GM21825 (cell line): Measurements from ENCODE around the gene MEPCE.

ENCODE experiments used
- ATAC-seq: cut with Tn5 transposase; IDR thresholded peaks from one replicate; pipeline ENCODE4 v1.9.1; 2021; ENCODE audit warnings: mild to moderate bottlenecking, moderate library complexity; ENCODE audit not compliant: unreplicated experiment

Gene MEPCE

GRCh38 chr7:100457033-100457432 is 27.4 kb downstream of the MEPCE start:
- ATAC-seq = no peak

- no peak for ATAC-seq
Observed at GRCh38 chr7:100464210-100464660, 34.6 kb downstream of the MEPCE start, which contains the start of gene SPACDR. Gene SPACDR, minus strand, starts transcription at chr7:100464260. Its CDS starts 235 bp downstream, at chr7:100464025.

- no peak for ATAC-seq
Observed at GRCh38 chr7:100464791-100465190, 35.2 kb downstream of the MEPCE start.

- ATAC-seq = no peak
Observed at GRCh38 chr7:100465299-100465698, 35.7 kb downstream of the MEPCE start.

GRCh38 chr7:100465702-100466311 is 36.2 kb downstream of the MEPCE start:
- no peak for ATAC-seq

GRCh38 chr7:100466653-100467605 is 37.3 kb downstream of the MEPCE start:
- ATAC-seq = no peak

GRCh38 chr7:100467638-100468373 is 38.2 kb downstream of the MEPCE start:
- no peak for ATAC-seq

GRCh38 chr7:100469227-100470044 is 39.8 kb downstream of the MEPCE start:
- ATAC-seq = no peak

- ATAC-seq = no peak
Observed at GRCh38 chr7:100471021-100471420, 41.4 kb downstream of the MEPCE start.

GRCh38 chr7:100472121-100472851 is 42.7 kb downstream of the MEPCE start:
- no peak for ATAC-seq

- ATAC-seq = no peak
Observed at GRCh38 chr7:100472854-100473499, 43.3 kb downstream of the MEPCE start.

- no peak for ATAC-seq
Observed at GRCh38 chr7:100475549-100475948, 45.9 kb downstream of the MEPCE start.

GRCh38 chr7:100476101-100476780 is 46.6 kb downstream of the MEPCE start:
- no peak for ATAC-seq

- no peak for ATAC-seq
Observed at GRCh38 chr7:100476903-100477870, 47.6 kb downstream of the MEPCE start.

GRCh38 chr7:100477871-100478267 is 48.2 kb downstream of the MEPCE start:
- no peak for ATAC-seq

GRCh38 chr7:100478958-100479660 is 49.5 kb downstream of the MEPCE start, which contains the start of gene TSC22D4:
Gene TSC22D4, minus strand, starts transcription at chr7:100479214. Its CDS starts 1,176 bp downstream, at chr7:100478038.
- ATAC-seq = peak; percentile 61

GRCh38 chr7:100481466-100481865 is 51.8 kb downstream of the MEPCE start:
- ATAC-seq = no peak
